GM12878 (cell line): Measurements from ENCODE around the gene NLRP5. TPM values are rescaled to one million over a fixed set of nuclear protein-coding genes. Genes with fewer than 3 reads are reported as not detected.

Experiments used
- BMI1 ChIP-seq: fragments of 450-650 bp; IDR thresholded peaks from 2 replicates; pipeline ENCODE4 v1.6.1; 2016; ENCODE audit warnings: mild to moderate bottlenecking, moderate library complexity, borderline replicate concordance
- ELK1 ChIP-seq: IDR thresholded peaks from 2 replicates; pipeline ENCODE4 v1.6.1; 2012; ENCODE audit warnings: low read depth, low read length, improper control_type of control experiment
- polyA plus RNA-seq, 11 experiments: library from polyadenylated mRNA; depleted of rRNA in 4 of 11; unstranded in 6 of 11; stranded (reverse) in 5 of 11; fragments of >200 nt; fragmentation: Nextera tagmentation in 4 of 11; fragmentation: Illumina TruSeq in 1 of 11; extraction: Ambion mirVana in 4 of 11; extraction: Trizol in 1 of 11; gene quantifications; 1 replicate in 1 of 11; 2 replicates in 10 of 11; pipeline versions ENCODE4 v1.2.1 to v1.2.3, GENCODE V29; 2011 to 2016; ENCODE audit warnings: inconsistent platforms in 2 of 11, missing spikeins in 2 of 11, low read depth in 1 of 11
- total RNA-seq, 4 experiments: library from RNA; depleted of rRNA in 3 of 4; stranded (reverse); fragments of >200 nt in 3 of 4; fragmentation: Illumina TruSeq in 1 of 4; extraction: Trizol in 1 of 4; gene quantifications; 2 replicates each; pipeline versions ENCODE4 v1.2.1 to v1.2.3, GENCODE V29; 2013 to 2021
- TF ChIP-seq, protein P1 (sequence below): fragments of 450-650 bp; IDR thresholded peaks from 2 replicates; pipeline ENCODE4 v1.6.1; 2016; ENCODE audit warnings: mild to moderate bottlenecking, moderate library complexity, borderline replicate concordance
- TF ChIP-seq, protein P2 (sequence below): fragments of 450-650 bp; IDR thresholded peaks from 2 replicates; pipeline ENCODE4 v1.6.1; 2018; ENCODE audit warnings: mild to moderate bottlenecking, low read depth, moderate library complexity; ENCODE audit not compliant: partially characterized antibody

Gene NLRP5
- total and polyA plus RNA-seq, 10 of the 15 experiments (the other 5 are each of a cell fraction or from before 2014, with no cell fraction given): 0.01 TPM; not detected in 9

DNA sequence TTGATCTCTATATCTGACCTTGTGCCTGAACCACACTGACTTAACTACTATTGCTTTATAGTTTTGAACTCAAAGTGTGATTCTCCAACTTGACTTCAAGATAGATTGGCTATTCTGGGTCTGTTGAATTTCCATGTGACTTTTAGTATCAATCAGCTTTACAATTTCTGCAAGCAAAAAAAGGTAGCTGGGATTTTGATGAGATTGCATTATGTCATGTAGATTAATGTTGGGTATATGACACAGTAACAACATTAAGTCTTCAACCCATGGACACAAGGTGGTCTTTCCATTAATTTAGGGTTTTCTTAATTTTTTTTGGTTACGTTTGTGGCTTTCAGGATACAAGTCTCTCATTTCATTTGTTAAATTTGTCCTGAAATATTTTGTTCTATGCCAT, 28.2 kb downstream of the NLRP5 start (continued):
- TF ChIP-seq, protein P1, sequence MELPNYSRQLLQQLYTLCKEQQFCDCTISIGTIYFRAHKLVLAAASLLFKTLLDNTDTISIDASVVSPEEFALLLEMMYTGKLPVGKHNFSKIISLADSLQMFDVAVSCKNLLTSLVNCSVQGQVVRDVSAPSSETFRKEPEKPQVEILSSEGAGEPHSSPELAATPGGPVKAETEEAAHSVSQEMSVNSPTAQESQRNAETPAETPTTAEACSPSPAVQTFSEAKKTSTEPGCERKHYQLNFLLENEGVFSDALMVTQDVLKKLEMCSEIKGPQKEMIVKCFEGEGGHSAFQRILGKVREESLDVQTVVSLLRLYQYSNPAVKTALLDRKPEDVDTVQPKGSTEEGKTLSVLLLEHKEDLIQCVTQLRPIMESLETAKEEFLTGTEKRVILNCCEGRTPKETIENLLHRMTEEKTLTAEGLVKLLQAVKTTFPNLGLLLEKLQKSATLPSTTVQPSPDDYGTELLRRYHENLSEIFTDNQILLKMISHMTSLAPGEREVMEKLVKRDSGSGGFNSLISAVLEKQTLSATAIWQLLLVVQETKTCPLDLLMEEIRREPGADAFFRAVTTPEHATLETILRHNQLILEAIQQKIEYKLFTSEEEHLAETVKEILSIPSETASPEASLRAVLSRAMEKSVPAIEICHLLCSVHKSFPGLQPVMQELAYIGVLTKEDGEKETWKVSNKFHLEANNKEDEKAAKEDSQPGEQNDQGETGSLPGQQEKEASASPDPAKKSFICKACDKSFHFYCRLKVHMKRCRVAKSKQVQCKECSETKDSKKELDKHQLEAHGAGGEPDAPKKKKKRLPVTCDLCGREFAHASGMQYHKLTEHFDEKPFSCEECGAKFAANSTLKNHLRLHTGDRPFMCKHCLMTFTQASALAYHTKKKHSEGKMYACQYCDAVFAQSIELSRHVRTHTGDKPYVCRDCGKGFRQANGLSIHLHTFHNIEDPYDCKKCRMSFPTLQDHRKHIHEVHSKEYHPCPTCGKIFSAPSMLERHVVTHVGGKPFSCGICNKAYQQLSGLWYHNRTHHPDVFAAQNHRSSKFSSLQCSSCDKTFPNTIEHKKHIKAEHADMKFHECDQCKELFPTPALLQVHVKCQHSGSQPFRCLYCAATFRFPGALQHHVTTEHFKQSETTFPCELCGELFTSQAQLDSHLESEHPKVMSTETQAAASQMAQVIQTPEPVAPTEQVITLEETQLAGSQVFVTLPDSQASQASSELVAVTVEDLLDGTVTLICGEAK: no peak
- TF ChIP-seq ELK1 (no peak), BMI1 (no peak)
- TF ChIP-seq, protein P2, sequence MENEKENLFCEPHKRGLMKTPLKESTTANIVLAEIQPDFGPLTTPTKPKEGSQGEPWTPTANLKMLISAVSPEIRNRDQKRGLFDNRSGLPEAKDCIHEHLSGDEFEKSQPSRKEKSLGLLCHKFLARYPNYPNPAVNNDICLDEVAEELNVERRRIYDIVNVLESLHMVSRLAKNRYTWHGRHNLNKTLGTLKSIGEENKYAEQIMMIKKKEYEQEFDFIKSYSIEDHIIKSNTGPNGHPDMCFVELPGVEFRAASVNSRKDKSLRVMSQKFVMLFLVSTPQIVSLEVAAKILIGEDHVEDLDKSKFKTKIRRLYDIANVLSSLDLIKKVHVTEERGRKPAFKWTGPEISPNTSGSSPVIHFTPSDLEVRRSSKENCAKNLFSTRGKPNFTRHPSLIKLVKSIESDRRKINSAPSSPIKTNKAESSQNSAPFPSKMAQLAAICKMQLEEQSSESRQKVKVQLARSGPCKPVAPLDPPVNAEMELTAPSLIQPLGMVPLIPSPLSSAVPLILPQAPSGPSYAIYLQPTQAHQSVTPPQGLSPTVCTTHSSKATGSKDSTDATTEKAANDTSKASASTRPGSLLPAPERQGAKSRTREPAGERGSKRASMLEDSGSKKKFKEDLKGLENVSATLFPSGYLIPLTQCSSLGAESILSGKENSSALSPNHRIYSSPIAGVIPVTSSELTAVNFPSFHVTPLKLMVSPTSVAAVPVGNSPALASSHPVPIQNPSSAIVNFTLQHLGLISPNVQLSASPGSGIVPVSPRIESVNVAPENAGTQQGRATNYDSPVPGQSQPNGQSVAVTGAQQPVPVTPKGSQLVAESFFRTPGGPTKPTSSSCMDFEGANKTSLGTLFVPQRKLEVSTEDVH: no peak
